ENCODE results near the gene HCLS1. TPM values are rescaled to one million over a fixed set of nuclear protein-coding genes. Genes with fewer than 3 reads are reported as not detected.

The HCLS1 gene
- total RNA-seq, 1 experiment from 2014 or later, result not detected

- Histone ChIP-seq H3K36me3 (peaks cover 53% of the 10 kb centered on the region), H3K4me3 (no peak overlapping the region), H3K9me3 (no peaks in the 10 kb centered on the region), H3K27me3 (no peaks in the 10 kb centered on the region)
- DNase-seq, result no peak
These were observed 2.6 kb upstream of the HCLS1 start for GRCh38 chr3:121663171-121663847.

- H3K9me3 ChIP-seq, result no peaks in the 10 kb centered on the region
- peaks cover 49% of the 10 kb centered on the region for H3K36me3 ChIP-seq
- DNase-seq, result no peak
- H3K27me3 ChIP-seq, result no peaks in the 10 kb centered on the region
- no peak overlapping the region for H3K4me3 ChIP-seq
These were observed 2.0 kb upstream of the HCLS1 start for GRCh38 chr3:121662742-121663141.

GRCh38 chr3:121661376-121661775, 673 bp upstream of the HCLS1 start:
- Histone ChIP-seq H3K36me3 (peaks cover 36% of the 10 kb centered on the region), H3K9me3 (no peaks in the 10 kb centered on the region), H3K4me3 (no peak overlapping the region), H3K27me3 (no peaks in the 10 kb centered on the region)
- no peak for DNase-seq

- Histone ChIP-seq H3K4me3 (no peak overlapping the region), H3K27me3 (no peaks in the 10 kb centered on the region), H3K36me3 (peaks cover 19% of the 10 kb centered on the region), H3K9me3 (no peaks in the 10 kb centered on the region)
- no peak for DNase-seq
These were observed 1.1 kb downstream of the HCLS1 start for GRCh38 chr3:121659586-121659985.

- peaks cover 12% of the 10 kb centered on the region for H3K36me3 ChIP-seq
- H3K9me3 ChIP-seq, result no peaks in the 10 kb centered on the region
- no peak overlapping the region for H3K4me3 ChIP-seq
- DNase-seq, result no peak
- no peaks in the 10 kb centered on the region for H3K27me3 ChIP-seq
These were observed 1.8 kb downstream of the HCLS1 start for GRCh38 chr3:121658716-121659435.

- no peaks in the 10 kb centered on the region for H3K27me3 ChIP-seq
- H3K9me3 ChIP-seq, result no peaks in the 10 kb centered on the region
- H3K4me3 ChIP-seq, result no peak overlapping the region
- no peaks in the 10 kb centered on the region for H3K36me3 ChIP-seq
- no peak for DNase-seq
These were observed 6.0 kb downstream of the HCLS1 start for GRCh38 chr3:121654493-121655385.

GRCh38 chr3:121651684-121652083, 9.0 kb downstream of the HCLS1 start:
- DNase-seq, result no peak
- Histone ChIP-seq H3K27me3 (no peaks in the 10 kb centered on the region), H3K9me3 (no peaks in the 10 kb centered on the region), H3K4me3 (no peak overlapping the region), H3K36me3 (no peaks in the 10 kb centered on the region)

GRCh38 chr3:121649645-121650044, 11.1 kb downstream of the HCLS1 start:
- no peak overlapping the region for H3K4me3 ChIP-seq
- H3K36me3 ChIP-seq, result no peaks in the 10 kb centered on the region
- H3K9me3 ChIP-seq, result no peaks in the 10 kb centered on the region
- DNase-seq, result no peak
- H3K27me3 ChIP-seq, result no peaks in the 10 kb centered on the region

- H3K36me3 ChIP-seq, result no peaks in the 10 kb centered on the region
- H3K9me3 ChIP-seq, result no peaks in the 10 kb centered on the region
- no peak overlapping the region for H3K4me3 ChIP-seq
- DNase-seq, result no peak
- 0 out of 2 replicates have a peak, but pooled peaks cover 2% of the 10 kb centered on the region for H3K27me3 ChIP-seq
These were observed 12.3 kb downstream of the HCLS1 start for GRCh38 chr3:121648219-121648958.

- Histone ChIP-seq H3K9me3 (no peaks in the 10 kb centered on the region), H3K36me3 (no peaks in the 10 kb centered on the region), H3K27me3 (0 out of 2 replicates have a peak, but pooled peaks cover 2% of the 10 kb centered on the region), H3K4me3 (no peak overlapping the region)
- no peak for DNase-seq
These were observed 15.6 kb downstream of the HCLS1 start for GRCh38 chr3:121645054-121645453.

- Histone ChIP-seq H3K4me3 (no peak overlapping the region), H3K9me3 (no peaks in the 10 kb centered on the region), H3K36me3 (no peaks in the 10 kb centered on the region), H3K27me3 (0 out of 2 replicates have a peak, but pooled peaks cover 2% of the 10 kb centered on the region)
- DNase-seq, result no peak
These were observed 17.9 kb downstream of the HCLS1 start for GRCh38 chr3:121642601-121643314.

- no peak for DNase-seq
These were observed 19.6 kb downstream of the HCLS1 start for GRCh38 chr3:121641127-121641526.

GRCh38 chr3:121637922-121638321, 22.8 kb downstream of the HCLS1 start:
- DNase-seq, result no peak
- H3K36me3 ChIP-seq, result no peaks in the 10 kb centered on the region
- H3K27me3 ChIP-seq, result peaks cover 2% of the 10 kb centered on the region; the same call in 1 of the 2 replicates
- no peak overlapping the region for H3K4me3 ChIP-seq
- H3K9me3 ChIP-seq, result no peaks in the 10 kb centered on the region

More at GRCh38 chr3:121641127-121641526, 19.6 kb downstream of the HCLS1 start:
- Histone ChIP-seq H3K36me3 (no peaks in the 10 kb centered on the region), H3K9me3 (no peaks in the 10 kb centered on the region), H3K27me3 (peaks cover 4% of the 10 kb centered on the region; the same call in 1 of the 2 replicates), H3K4me3 (no peak overlapping the region)

GRCh38 chr3:121630355-121630754, 30.3 kb downstream of the HCLS1 start:
- DNase-seq, result no peak
- no peak overlapping the region for H3K4me3 ChIP-seq
- H3K9me3 ChIP-seq, result no peaks in the 10 kb centered on the region
- no peaks in the 10 kb centered on the region for H3K36me3 ChIP-seq
- no peaks in the 10 kb centered on the region for H3K27me3 ChIP-seq

- DNase-seq, result no peak
- Histone ChIP-seq H3K27me3 (no peaks in the 10 kb centered on the region), H3K9me3 (no peaks in the 10 kb centered on the region), H3K4me3 (no peak overlapping the region), H3K36me3 (no peaks in the 10 kb centered on the region)
These were observed 31.1 kb downstream of the HCLS1 start for GRCh38 chr3:121629601-121630000.

GRCh38 chr3:121627622-121628021, 33.1 kb downstream of the HCLS1 start:
- Histone ChIP-seq H3K9me3 (no peaks in the 10 kb centered on the region), H3K27me3 (no peaks in the 10 kb centered on the region), H3K4me3 (no peak overlapping the region), H3K36me3 (no peaks in the 10 kb centered on the region)
- DNase-seq, result no peak

Measured in MG63 (cell line).